Uterus (tissue), 4 donors: ENCODE data around the gene SRGAP2C. TPM values are rescaled to one million over a fixed set of nuclear protein-coding genes. Genes with fewer than 3 reads are reported as not detected.
"Not testable (repeated sequence)": the region's sequence is repeated elsewhere in the genome, so short reads cannot be mapped to it uniquely, and the experiment has no call there.

ENCODE experiments used
- DNase-seq, 2 donors: peaks; one replicate each; pipeline ENCODE4 v3.0.0-alpha.2; 2019 to 2020
- H3K27ac ChIP-seq, 2 donors: fragments of 200-600 bp; sonication (generic); 1 replicate in 1 of 2; 2 replicates in 1 of 2; pipeline ENCODE4 v1.5.1; 2016 to 2018
- H3K27me3 ChIP-seq, 2 donors: fragments of 200-600 bp; sonication (generic); one replicate each; pipeline ENCODE4 v1.5.1; 2018 to 2019; ENCODE audit warnings: control low read depth in 1 of 2
- H3K36me3 ChIP-seq, 2 donors: fragments of 200-600 bp; sonication (generic); one replicate each; pipeline ENCODE4 v1.5.1; 2019; ENCODE audit warnings: control low read depth in 1 of 2
- H3K4me1 ChIP-seq, 2 donors: fragments of 200-600 bp; sonication (generic); one replicate each; pipeline ENCODE4 v1.5.1; 2018 to 2019; ENCODE audit warnings: control low read depth in 1 of 2
- H3K4me3 ChIP-seq, 2 donors: fragments of 200-600 bp; sonication (generic); 1 replicate in 1 of 2; 2 replicates in 1 of 2; pipeline ENCODE4 v1.5.1; 2018 to 2019; ENCODE audit warnings: mild to moderate bottlenecking in 1 of 2
- H3K9me3 ChIP-seq, 2 donors: fragments of 200-600 bp; sonication (generic); one replicate each; pipeline ENCODE4 v1.5.1; 2019; ENCODE audit warnings: control low read depth in 1 of 2
- intact Hi-C: fragments of 100-400 bp; cut with DNase I; formaldehyde crosslinking; loops from one replicate; pipeline ENCODE4 v1.15.1; 2023; ENCODE audit warnings: low total_unique reads
- total RNA-seq, 4 donors: library from RNA; depleted of rRNA in 3 of 4; stranded (reverse); fragments of >200 nt in 3 of 4; gene quantifications; one replicate each; pipeline versions ENCODE4 v1.1.0 to v1.2.4, GENCODE V29; 2014 to 2023
- donor health status: DM: yes; HTN: yes; CAD: no.

Gene SRGAP2C
- total RNA-seq, 4 donors from 2014 or later, result 17.6 to 47.6 (median 32.4) TPM

- H3K4me3 ChIP-seq, intact Hi-C loops, DNase-seq, H3K27ac ChIP-seq, H3K4me1 ChIP-seq, H3K9me3 ChIP-seq, H3K36me3 ChIP-seq, H3K27me3 ChIP-seq: not testable (repeated sequence)
Measured at GRCh38 chr1:121376986-121377385, 192.2 kb downstream of the SRGAP2C start.

- H3K9me3 ChIP-seq, H3K4me3 ChIP-seq, H3K27me3 ChIP-seq, H3K4me1 ChIP-seq, H3K36me3 ChIP-seq, H3K27ac ChIP-seq, intact Hi-C loops, DNase-seq: not testable (repeated sequence)
Measured at GRCh38 chr1:121378757-121379156, 194.0 kb downstream of the SRGAP2C start.

- H3K4me1 ChIP-seq, DNase-seq, H3K9me3 ChIP-seq, intact Hi-C loops, H3K27ac ChIP-seq, H3K36me3 ChIP-seq, H3K27me3 ChIP-seq, H3K4me3 ChIP-seq: not testable (repeated sequence)
Measured at GRCh38 chr1:121384754-121385153, 200.0 kb downstream of the SRGAP2C start.

- intact Hi-C loops, H3K36me3 ChIP-seq, DNase-seq, H3K4me3 ChIP-seq, H3K27me3 ChIP-seq, H3K27ac ChIP-seq, H3K4me1 ChIP-seq, H3K9me3 ChIP-seq: not testable (repeated sequence)
Measured at GRCh38 chr1:121385162-121385561, 200.4 kb downstream of the SRGAP2C start.

- DNase-seq, H3K27me3 ChIP-seq, H3K36me3 ChIP-seq, H3K4me3 ChIP-seq, intact Hi-C loops, H3K9me3 ChIP-seq, H3K4me1 ChIP-seq, H3K27ac ChIP-seq: not testable (repeated sequence)
Measured at GRCh38 chr1:121385563-121386288, 201.0 kb downstream of the SRGAP2C start.

GRCh38 chr1:121386319-121386948 is 201.7 kb downstream of the SRGAP2C start:
- H3K36me3 ChIP-seq, H3K4me3 ChIP-seq, H3K4me1 ChIP-seq, intact Hi-C loops, H3K27me3 ChIP-seq, H3K9me3 ChIP-seq, H3K27ac ChIP-seq, DNase-seq: not testable (repeated sequence)

- H3K27ac ChIP-seq, H3K36me3 ChIP-seq, H3K4me1 ChIP-seq, H3K9me3 ChIP-seq, intact Hi-C loops, H3K4me3 ChIP-seq, H3K27me3 ChIP-seq, DNase-seq: not testable (repeated sequence)
Measured at GRCh38 chr1:121389895-121390560, 205.3 kb downstream of the SRGAP2C start.

- H3K27me3 ChIP-seq, H3K9me3 ChIP-seq, H3K4me3 ChIP-seq, H3K4me1 ChIP-seq, H3K36me3 ChIP-seq, DNase-seq, H3K27ac ChIP-seq, intact Hi-C loops: not testable (repeated sequence)
Measured at GRCh38 chr1:121392130-121392529, 207.4 kb downstream of the SRGAP2C start.

GRCh38 chr1:121395718-121396201 is 211.0 kb downstream of the SRGAP2C start:
- intact Hi-C loops, H3K27me3 ChIP-seq, H3K36me3 ChIP-seq, H3K27ac ChIP-seq, H3K4me1 ChIP-seq, H3K9me3 ChIP-seq, DNase-seq: not testable (repeated sequence)
- peak overlapping the region; percentile 16 to 32 for H3K4me3 ChIP-seq

- DNase-seq, H3K27me3 ChIP-seq, H3K9me3 ChIP-seq, H3K36me3 ChIP-seq, H3K27ac ChIP-seq, intact Hi-C loops, H3K4me1 ChIP-seq: not testable (repeated sequence)
- H3K4me3 ChIP-seq, result peak overlapping the region; percentile 26 to 43
Measured at GRCh38 chr1:121396335-121397081, 211.7 kb downstream of the SRGAP2C start.

GRCh38 chr1:121397101-121397500 is 212.3 kb downstream of the SRGAP2C start:
- H3K27ac ChIP-seq, H3K36me3 ChIP-seq: not testable (repeated sequence)
- peak overlapping the region in 1 of 2 donors; percentile 43 for H3K4me3 ChIP-seq

GRCh38 chr1:121399193-121399592 is 214.4 kb downstream of the SRGAP2C start:
- H3K27me3 ChIP-seq, H3K27ac ChIP-seq, DNase-seq, H3K9me3 ChIP-seq, H3K36me3 ChIP-seq, intact Hi-C loops, H3K4me3 ChIP-seq, H3K4me1 ChIP-seq: not testable (repeated sequence)

More at GRCh38 chr1:121397101-121397500, 212.3 kb downstream of the SRGAP2C start:
- DNase-seq, H3K9me3 ChIP-seq, H3K4me1 ChIP-seq, H3K27me3 ChIP-seq, intact Hi-C loops: not testable (repeated sequence)

- H3K36me3 ChIP-seq, intact Hi-C loops, H3K27ac ChIP-seq, DNase-seq, H3K9me3 ChIP-seq, H3K27me3 ChIP-seq, H3K4me3 ChIP-seq, H3K4me1 ChIP-seq: not testable (repeated sequence)
Measured at GRCh38 chr1:121400108-121400507, 215.3 kb downstream of the SRGAP2C start.
